SK-N-SH (cell line): ENCODE measurements around the gene PPL.

Source experiments
- CTCF ChIP-seq: fragments of 200-600 bp; sonication (generic); IDR thresholded peaks from 2 replicates; pipeline ENCODE4 v1.6.1; 2017; ENCODE audit warnings: antibody characterized with exemption, mild to moderate bottlenecking, moderate library complexity
- NRF1 ChIP-seq: IDR thresholded peaks from 2 replicates; pipeline ENCODE4 v1.6.1; 2012; ENCODE audit warnings: low read depth, mild to moderate bottlenecking, low read length
- POLR2AphosphoS5 ChIP-seq: IDR thresholded peaks from 2 replicates; pipeline ENCODE4 v1.6.1; 2012; ENCODE audit warnings: low read depth, low read length
- RAD21 ChIP-seq: IDR thresholded peaks from 2 replicates; pipeline ENCODE4 v1.6.1; 2012; ENCODE audit warnings: mild to moderate bottlenecking, low read length
- ZBTB33 ChIP-seq: IDR thresholded peaks from 2 replicates; pipeline ENCODE4 v1.4.0; 2012; ENCODE audit warnings: low read depth, borderline replicate concordance
- TF ChIP-seq, protein P1 (sequence below): IDR thresholded peaks from 2 replicates; pipeline ENCODE4 v1.4.0; 2012; ENCODE audit warnings: low read depth

- TF ChIP-seq ZBTB33 (no peak), POLR2AphosphoS5 (no peak), RAD21 (no peak), CTCF (no peak), NRF1 (no peak)
- TF ChIP-seq, protein P1, sequence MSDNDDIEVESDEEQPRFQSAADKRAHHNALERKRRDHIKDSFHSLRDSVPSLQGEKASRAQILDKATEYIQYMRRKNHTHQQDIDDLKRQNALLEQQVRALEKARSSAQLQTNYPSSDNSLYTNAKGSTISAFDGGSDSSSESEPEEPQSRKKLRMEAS, result no peak
Observed at GRCh38 chr16:4922721-4923342, 14.1 kb downstream of the PPL start.
